HG02870 (cell line): ENCODE results near the gene FLT3LG.

Experiments
- ATAC-seq: cut with Tn5 transposase; IDR thresholded peaks from one replicate; pipeline ENCODE4 v1.9.1; 2021; ENCODE audit warnings: mild to moderate bottlenecking, moderate library complexity; ENCODE audit not compliant: unreplicated experiment

The FLT3LG gene

DNA sequence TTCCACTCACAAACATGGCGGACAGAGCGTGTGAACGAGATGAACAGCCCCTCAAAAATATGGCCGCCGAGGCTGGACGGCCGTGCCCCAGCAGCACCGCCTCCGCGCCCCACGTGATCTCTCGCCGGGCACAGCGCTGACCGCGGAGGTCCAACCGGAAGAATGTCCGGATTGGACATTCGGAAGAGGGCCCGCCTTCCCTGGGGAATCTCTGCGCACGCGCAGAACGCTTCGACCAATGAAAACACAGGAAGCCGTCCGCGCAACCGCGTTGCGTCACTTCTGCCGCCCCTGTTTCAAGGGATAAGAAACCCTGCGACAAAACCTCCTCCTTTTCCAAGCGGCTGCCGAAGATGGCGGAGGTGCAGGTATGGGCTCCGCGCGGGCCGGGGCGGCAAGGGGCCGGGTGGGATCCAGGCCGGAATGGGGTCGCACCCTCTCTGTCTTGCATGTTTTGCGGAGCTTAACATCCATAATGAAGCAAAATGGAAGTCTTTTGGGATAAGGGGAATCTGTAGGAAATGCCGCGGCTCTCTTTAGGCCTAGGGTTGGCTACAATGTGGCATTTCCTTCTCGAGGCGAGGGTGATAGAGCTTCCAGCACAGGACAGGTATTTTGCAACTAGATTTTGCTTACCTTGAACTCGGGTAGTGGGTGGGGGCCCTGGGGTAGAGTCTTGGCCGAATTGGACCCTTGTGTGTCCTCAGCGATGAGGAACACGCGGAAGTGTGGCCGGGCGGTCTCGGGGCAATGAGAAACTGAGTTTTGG, 13.4 kb downstream of the FLT3LG start, which contains the start of gene RPL13A:
Gene RPL13A (plus strand): TSS at position 332 of the 769 bp plus-strand sequence. CDS start 22 bp downstream, at position 354.
- ATAC-seq, result peak; percentile 88

- ATAC-seq, result no peak
Measured at GRCh38 chr19:49488046-49488862, 14.2 kb downstream of the FLT3LG start.

- no peak for ATAC-seq
Measured at GRCh38 chr19:49488863-49489537, 15.0 kb downstream of the FLT3LG start.

DNA sequence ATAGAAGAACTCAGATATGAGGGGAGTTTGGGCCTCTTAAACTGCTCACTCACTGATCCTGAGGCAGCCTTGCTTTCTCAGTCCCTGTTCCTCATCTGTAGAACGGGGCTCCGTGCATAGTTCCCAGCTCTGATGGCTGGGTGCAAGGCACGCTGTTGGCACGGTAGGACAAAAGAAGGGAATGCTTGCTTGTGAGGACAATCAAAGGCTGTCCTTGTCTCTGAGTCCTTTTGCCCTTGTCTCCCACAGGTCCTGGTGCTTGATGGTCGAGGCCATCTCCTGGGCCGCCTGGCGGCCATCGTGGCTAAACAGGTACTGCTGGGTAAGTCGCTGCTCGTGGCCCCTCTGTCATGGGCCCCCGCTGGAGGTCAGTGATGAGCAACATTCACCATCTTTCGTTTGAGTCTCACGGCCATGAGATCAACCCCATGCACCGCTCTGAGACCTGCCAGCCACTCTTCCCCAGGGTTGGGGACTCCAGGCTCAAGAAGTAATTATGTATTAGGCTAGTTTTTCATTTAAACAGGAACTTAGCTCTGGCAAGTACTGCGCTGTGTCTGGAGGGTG, 15.7 kb downstream of the FLT3LG start:
- no peak for ATAC-seq

GRCh38 chr19:49490287-49491029, 16.4 kb downstream of the FLT3LG start:
- no peak for ATAC-seq

- no peak for ATAC-seq
Measured at GRCh38 chr19:49491030-49491803, 17.2 kb downstream of the FLT3LG start.

- ATAC-seq, result no peak
Measured at GRCh38 chr19:49491804-49492572, 18.0 kb downstream of the FLT3LG start.

- ATAC-seq, result no peak
Measured at GRCh38 chr19:49492573-49493405, 18.8 kb downstream of the FLT3LG start.

DNA sequence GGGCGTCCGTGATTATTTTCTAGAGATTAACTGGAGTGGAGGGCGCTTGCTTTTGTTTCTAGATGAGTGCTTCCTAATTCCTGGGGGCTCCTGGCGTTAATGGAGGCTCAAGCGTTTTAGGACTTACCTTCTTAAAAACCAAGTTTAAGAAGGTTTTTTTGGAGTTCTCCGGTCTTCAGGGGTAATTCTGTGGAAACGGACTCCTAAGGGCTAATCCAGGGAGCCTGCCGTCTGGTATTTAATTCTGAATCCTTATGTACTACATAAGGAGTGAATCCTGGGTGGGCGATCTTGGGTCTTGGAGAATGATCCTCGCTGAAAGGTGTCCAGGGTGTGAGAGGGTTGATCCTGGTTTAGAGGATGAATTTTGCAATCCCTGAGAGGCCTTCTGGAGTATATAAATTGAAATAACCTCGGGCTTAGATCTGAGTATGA, 22.6 kb downstream of the FLT3LG start:
- no peak for ATAC-seq

DNA sequence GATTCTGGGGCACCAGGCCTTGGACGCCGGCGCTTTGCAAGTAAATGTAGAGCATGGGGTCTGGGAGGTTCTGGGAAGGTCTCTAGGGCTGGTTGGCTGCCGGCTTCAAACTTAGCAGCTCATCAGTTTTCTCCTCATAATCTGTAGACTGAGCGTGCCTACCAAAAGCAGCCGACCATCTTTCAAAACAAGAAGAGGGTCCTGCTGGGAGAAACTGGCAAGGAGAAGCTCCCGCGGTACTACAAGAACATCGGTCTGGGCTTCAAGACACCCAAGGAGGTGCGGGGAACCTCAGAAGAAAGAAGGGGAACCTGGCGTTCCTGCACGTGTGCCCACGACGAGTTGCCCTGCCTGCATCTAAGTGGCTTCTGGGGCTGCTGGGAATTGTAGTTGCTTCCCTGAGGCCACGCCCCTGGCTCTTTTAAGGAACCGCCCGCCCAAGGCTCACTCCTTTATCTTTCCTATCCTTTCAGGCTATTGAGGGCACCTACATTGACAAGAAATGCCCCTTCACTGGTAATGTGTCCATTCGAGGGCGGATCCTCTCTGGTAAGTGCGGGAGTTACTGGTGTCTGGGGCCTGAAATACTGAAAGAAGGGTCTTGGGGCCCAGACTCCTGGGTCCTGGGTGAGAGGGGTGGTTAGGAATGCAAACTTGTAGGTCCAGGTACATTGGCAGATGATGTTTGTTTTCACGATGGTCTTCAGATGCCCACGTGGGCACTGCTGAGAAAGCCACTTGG, 23.2 kb downstream of the FLT3LG start:
- ATAC-seq, result no peak

- ATAC-seq, result no peak
Measured at GRCh38 chr19:49497789-49498103, 23.7 kb downstream of the FLT3LG start.

GRCh38 chr19:49498475-49498874, 24.5 kb downstream of the FLT3LG start:
- no peak for ATAC-seq

- no peak for ATAC-seq
Measured at GRCh38 chr19:49499030-49499670, 25.1 kb downstream of the FLT3LG start.

GRCh38 chr19:49502866-49503581, 29.0 kb downstream of the FLT3LG start:
- ATAC-seq, result no peak

- ATAC-seq, result no peak
Measured at GRCh38 chr19:49503582-49503962, 29.6 kb downstream of the FLT3LG start.

DNA sequence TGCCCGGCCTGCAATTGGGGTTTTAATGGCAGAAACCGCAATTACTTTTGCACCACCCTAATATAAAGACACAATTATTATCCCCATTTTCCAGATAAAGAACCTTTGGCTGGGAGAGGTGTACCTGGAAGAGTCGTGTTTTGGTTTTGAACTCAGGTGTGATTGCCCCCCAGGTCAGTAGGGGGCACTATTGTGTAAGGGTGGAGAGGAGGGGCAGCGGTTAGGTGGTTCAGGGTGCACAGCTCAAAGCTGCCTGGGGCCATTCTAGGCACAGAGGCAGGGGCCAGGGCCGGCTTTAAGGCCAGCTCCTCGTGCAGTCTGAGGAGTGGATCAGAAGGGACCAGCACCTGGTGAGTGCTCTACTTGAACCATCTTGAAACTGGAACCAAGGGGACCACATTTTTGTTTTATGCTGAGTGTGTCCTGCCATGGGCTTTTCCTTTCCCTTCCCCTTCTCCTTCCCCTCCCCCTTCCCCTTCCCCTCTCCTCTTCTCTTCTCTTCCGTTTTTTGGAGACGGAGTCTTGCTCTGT, 32.6 kb downstream of the FLT3LG start:
- no peak for ATAC-seq
